ENCODE measurements around the gene ATP8A2. TPM values are rescaled to one million over a fixed set of nuclear protein-coding genes. Genes with fewer than 3 reads are reported as not detected.

The ATP8A2 gene
- total RNA-seq, 1 experiment from 2014 or later: not detected

DNA sequence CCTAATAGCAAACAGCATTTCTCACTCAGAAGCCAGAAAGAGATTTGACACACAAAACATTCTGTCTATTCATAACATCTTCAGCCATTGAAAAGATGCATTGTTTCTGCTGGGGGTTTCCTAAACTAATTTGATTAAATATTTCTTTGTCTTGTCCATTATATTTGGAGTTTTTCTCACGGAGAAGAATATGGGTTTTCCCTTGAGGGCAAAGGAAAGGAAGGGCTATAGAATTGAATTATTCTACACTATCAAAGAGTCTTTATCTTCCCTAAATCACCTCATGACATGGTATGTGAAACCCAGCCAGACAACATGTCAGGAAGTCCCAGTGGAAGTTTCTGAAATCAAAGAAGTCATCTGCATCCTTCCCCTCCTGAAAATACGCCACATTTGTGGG lies 493.6 kb downstream of the ATP8A2 start:
- no peak for DNase-seq
- Histone ChIP-seq H3K9me3 (no peaks in the 10 kb centered on the region), H3K36me3 (no peaks in the 10 kb centered on the region), H3K27me3 (no peaks in the 10 kb centered on the region), H3K4me3 (no peak overlapping the region)

DNA sequence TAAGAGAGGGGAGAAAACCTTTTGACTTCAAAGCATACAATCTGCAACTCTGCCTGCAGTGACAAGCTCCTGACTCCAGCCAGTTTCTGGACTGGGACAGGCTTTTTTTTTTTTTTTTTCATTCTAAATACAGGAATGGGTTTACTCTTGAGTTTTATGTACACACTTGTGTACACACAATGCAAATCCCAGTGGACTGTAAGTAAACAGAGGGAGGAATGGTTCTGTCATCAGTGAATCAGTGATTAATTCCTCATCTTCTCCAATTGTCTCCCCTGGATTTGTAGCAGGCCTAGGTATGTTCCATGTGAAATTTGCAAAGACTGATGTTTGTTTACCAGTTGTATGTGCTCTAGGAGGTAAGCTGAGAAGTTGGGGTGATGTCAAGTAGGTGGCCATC lies 495.3 kb downstream of the ATP8A2 start:
- no peaks in the 10 kb centered on the region for H3K27me3 ChIP-seq
- no peaks in the 10 kb centered on the region for H3K9me3 ChIP-seq
- H3K4me3 ChIP-seq: no peak overlapping the region
- DNase-seq: no peak
- H3K36me3 ChIP-seq: no peaks in the 10 kb centered on the region

DNA sequence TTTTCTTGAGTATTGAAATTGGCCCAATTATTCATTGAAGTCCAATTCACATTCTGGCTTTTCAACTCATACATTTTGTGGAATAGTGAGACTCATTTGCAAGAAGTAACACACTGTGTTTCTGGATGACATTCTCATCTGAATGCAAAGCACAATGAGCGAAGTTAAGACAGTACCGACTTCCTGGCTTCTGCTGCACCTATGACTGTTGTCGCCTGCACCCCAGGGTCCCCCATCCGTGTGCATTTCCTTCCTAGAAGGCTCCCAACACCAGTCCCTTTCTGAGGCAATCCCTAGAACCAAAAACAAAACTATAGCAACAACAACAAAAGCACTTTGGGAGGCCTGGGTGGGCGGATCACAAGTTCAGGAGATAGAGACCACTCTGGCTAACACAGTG lies 496.7 kb downstream of the ATP8A2 start:
- Histone ChIP-seq H3K27me3 (no peaks in the 10 kb centered on the region), H3K9me3 (no peaks in the 10 kb centered on the region), H3K4me3 (no peak overlapping the region), H3K36me3 (no peaks in the 10 kb centered on the region)
- DNase-seq: no peak

DNA sequence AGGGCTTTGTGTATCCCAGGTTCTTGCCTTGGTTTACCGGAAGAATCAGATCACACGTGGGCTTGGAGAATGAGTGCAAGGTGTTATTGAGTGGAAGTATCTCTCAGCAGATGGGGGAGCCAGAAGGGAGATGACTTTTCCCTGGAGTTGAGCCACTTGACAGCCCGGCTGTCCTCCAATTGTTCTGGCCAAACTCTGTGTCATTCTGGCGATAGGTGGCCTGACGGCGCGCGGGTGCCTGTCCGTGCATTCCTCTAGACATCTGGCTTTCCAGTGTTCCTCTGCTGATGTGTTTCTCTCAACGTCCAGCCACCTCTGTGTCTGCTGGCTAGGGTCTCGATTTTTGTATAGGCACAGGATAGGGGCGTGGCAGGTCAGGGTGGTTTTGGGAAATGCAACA lies 498.2 kb downstream of the ATP8A2 start:
- Histone ChIP-seq H3K9me3 (no peaks in the 10 kb centered on the region), H3K4me3 (no peak overlapping the region), H3K27me3 (no peaks in the 10 kb centered on the region), H3K36me3 (no peaks in the 10 kb centered on the region)
- no peak for DNase-seq

DNA sequence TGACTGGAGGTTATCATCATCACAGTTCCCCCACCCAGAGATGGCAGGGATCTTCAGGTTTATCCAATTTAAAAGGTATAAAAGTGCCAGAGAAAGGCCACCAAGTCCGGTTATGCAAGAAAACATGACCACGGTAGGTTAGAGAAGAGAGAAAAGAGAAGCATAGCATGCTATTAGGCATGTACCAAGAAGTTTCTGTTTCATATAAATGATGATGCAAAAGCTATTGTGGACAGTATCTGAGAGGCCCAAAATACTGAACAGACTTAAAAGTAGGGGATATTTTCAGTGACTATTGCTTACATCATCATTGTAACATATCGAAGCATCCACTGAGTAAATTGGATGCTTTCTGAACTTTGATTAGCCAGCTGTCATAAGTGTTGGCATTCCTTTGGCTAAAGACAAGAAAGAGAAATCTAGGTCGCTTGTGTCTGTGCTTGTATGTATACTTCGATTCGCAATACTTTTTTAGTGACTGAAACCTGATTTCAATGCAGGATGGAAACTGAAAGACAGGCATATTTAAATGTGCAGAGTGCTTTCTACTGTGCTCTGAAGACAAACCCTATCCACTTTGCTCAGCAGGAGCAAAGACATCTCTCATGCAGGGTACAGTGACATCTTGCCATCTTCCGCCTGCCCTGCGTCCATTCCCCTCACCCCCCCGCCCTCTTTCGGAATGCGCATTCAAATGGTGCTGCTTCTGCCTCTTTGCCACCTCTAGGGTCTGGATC lies 499.8 kb downstream of the ATP8A2 start:
- DNase-seq: no peak

DNA sequence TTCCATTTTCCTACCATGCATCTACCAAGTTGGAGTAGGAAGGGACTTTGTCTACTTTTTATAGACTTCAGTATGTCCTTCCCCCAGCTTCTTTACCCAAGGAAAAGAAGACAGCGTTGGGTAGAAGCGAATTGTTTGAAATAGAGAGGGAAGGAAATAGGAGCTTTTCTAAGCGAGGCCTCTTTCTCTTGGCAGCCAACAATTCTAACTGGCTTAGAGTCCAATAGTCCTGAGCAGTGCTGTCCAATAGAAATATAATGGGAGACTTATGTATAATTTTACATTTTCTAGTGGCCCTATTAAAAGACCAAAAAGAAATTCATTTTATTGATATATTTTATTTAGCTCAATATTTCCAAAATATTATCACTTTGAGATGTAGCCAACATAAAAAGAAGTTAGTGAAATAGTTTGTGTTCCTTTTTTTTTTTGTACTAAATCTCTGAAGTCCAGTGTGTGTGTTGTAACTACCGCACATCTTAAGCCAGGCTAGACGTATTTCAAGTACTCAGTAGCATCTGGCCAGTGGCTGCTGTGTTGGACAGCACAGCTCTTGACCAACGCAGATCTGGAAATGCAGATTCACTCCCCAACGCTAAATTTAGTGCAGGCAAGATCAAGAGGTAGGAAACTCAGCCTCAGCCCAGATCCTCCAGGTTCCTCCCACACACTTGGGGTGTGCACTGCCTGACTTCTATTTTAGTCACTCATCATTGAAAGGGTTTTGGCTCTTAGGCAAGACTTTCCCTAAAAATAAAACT lies 500.9 kb downstream of the ATP8A2 start:
- H3K27me3 ChIP-seq: no peaks in the 10 kb centered on the region
- H3K9me3 ChIP-seq: no peaks in the 10 kb centered on the region
- H3K4me3 ChIP-seq: no peak overlapping the region
- no peaks in the 10 kb centered on the region for H3K36me3 ChIP-seq
- DNase-seq: no peak

More for the DNA sequence above, 499.8 kb downstream of the ATP8A2 start:
- no peaks in the 10 kb centered on the region for H3K9me3 ChIP-seq
- no peaks in the 10 kb centered on the region for H3K36me3 ChIP-seq
- no peaks in the 10 kb centered on the region for H3K27me3 ChIP-seq
- H3K4me3 ChIP-seq: no peak overlapping the region

DNA sequence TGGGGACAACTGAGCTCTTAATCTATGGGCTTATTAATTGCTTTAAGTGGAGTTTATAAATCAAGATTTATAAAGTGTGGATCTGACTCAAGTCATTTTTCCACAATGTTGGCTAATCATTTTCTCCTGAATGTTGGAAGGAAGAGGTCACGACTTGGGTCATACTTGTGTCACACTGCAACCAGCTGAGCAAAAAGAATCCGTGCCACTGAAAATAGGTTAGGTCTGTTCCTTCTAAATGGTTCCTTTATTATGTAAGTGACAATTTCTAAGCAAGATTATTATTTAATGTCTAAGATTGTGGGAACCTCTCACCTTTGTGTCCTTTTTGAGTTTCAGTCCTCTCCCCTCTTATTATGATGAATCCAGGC lies 501.5 kb downstream of the ATP8A2 start:
- Histone ChIP-seq H3K36me3 (no peaks in the 10 kb centered on the region), H3K9me3 (no peaks in the 10 kb centered on the region), H3K4me3 (no peak overlapping the region), H3K27me3 (no peaks in the 10 kb centered on the region)
- DNase-seq: no peak

DNA sequence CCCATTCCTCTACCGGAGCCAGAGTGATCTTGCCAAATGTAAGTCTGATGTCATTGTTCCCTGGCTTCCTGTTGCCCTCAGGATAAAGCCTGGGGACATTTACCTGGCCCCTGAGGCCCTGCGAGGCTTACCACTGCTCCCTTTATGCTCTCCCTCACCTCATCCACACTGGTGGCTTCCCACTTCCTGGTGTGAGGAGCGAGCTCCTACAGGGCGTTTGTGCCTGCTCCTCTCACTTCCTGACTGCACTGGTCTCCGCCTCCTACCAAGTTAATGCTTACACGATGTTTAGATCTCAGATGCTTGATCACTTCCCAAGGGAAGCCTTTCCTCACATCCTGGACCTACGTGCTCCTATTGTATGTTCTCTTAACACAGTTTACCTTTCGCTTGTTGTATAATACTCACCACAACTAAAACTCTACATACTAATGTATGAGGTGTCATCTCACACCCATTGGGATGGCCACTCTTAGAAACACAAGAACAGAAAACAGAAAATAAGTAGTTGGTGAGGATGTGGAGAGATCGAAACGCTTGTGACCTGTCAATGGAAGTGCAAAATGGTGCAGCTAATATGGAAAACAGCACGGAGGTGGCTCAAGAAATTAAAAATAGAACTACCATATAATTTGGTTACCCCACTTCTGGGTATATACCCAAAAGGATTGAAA lies 502.4 kb downstream of the ATP8A2 start:
- no peak overlapping the region for H3K4me3 ChIP-seq
- no peaks in the 10 kb centered on the region for H3K27me3 ChIP-seq
- no peaks in the 10 kb centered on the region for H3K9me3 ChIP-seq
- DNase-seq: no peak
- no peaks in the 10 kb centered on the region for H3K36me3 ChIP-seq

DNA sequence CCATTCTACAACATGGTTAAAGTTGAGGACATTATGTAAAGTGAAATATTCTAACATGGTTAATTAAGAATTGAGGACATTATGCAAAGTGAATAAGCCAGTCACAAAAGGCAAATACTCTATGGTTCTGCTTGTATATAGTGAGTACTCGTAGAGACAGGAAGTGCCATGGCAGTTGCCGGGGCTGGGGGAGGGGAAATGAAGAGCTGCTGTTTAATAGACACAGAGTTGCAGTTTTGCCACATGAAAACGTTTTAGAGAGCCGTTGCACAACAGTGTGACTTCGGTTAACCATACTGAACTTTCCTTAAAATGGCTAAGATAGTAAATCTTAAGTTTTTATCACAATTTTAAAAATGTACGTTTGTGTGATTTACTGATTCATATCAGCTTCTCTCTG lies 503.1 kb downstream of the ATP8A2 start:
- no peaks in the 10 kb centered on the region for H3K9me3 ChIP-seq
- no peak overlapping the region for H3K4me3 ChIP-seq
- no peaks in the 10 kb centered on the region for H3K36me3 ChIP-seq
- H3K27me3 ChIP-seq: no peaks in the 10 kb centered on the region
- DNase-seq: no peak

DNA sequence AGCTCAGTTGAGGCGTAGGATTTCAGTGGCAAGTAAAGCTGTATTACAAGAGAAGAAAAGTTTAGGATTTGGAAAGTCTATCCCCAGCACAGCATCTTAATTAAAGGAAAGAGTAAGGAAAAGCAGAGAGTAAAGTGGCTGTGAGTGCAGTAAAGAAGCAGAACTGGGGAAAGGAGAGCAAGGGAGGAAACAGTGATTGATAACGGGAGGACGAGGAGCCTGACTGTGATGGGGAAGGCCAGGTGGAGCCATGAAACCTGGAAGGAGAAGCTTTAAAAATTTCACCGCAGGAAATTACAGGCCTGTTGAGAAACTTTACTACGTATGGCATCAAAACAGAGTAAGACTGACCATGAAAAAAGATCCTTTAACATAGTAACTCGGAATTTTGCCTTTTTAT lies 504.5 kb downstream of the ATP8A2 start:
- Histone ChIP-seq H3K4me3 (no peak overlapping the region), H3K27me3 (no peaks in the 10 kb centered on the region), H3K9me3 (no peaks in the 10 kb centered on the region), H3K36me3 (no peaks in the 10 kb centered on the region)
- DNase-seq: no peak

DNA sequence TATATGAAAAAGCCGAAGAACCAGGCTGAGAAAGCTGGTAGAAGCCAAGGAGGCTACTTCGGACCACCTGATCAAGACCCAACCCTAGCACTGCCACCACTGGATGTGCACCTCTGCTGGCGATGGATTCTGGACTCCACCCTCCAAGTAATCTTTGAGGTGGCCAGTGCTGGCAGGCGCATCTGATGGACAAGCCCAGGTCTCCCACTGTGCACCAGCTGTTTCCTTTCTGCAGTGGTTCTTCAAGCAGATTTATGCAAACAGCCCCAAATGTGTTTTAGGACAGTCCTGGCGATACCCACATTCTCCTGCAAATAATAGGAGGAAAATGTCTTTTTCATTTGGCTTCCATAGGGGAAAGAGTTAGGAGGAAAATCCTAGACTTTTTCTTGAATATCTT lies 507.7 kb downstream of the ATP8A2 start:
- no peaks in the 10 kb centered on the region for H3K9me3 ChIP-seq
- no peaks in the 10 kb centered on the region for H3K27me3 ChIP-seq
- no peak overlapping the region for H3K4me3 ChIP-seq
- DNase-seq: no peak
- H3K36me3 ChIP-seq: no peaks in the 10 kb centered on the region

DNA sequence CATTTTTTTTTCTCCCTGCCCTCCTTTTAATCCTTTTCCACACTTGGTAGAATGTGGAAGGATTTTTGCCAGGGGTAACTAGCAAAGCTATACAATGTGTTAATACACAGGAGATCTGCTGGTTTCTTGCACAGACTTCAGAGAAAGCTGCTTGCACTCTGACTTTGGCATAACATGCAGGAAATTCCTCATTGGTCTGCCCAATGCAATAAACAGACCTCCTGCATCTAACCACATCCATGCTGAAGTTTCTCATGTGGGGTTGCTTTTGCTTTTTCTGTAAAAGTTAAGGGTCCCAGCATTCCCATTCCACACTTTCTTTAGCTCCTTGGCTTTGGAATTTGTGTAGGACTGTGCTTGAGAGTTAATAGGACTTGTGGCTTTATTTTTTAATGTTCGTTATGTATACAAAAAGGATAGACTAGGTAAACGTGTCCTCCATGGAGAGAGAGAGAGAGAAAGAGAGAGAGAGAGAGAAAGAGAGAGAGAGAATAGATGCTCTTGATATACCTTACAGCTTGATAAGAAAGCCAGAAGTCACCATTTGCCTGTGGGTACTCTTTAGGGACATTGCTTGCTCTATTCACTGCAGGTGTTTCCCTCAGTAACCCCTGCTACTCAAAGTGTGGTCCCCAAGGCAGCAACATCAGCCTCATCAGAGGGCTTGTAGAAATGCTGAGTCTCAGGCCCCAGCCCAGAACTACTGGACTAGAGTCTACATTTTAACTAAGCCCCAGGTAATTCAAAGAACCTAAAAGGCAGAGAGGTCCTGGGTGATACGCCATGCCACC lies 509.6 kb downstream of the ATP8A2 start:
- Histone ChIP-seq H3K36me3 (no peaks in the 10 kb centered on the region), H3K4me3 (no peak overlapping the region), H3K9me3 (no peaks in the 10 kb centered on the region), H3K27me3 (no peaks in the 10 kb centered on the region)
- DNase-seq: no peak

DNA sequence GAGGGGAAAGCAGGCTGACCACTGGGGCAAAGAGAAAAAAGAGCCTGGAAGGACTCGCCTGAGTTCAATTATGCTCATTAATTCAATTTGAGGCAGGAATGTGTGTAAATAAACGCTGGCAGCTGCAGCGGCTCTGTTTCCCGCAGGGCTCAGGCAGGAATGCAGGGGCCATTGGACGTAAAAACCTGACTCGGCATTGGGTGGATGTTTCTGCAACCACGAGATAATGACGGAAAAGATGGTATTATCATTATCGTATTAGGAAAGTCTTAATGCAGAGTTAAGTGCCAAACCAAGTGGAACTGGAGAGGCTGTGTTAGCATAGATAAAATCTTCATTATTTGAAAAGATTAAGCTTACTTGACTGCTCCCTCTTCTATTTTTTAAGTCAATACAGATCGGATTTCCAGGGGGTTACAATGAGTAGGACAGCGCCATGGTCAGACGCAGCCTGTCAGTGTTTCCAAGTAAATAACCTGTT lies 510.2 kb downstream of the ATP8A2 start:
- Histone ChIP-seq H3K36me3 (no peaks in the 10 kb centered on the region), H3K4me3 (no peak overlapping the region), H3K9me3 (no peaks in the 10 kb centered on the region), H3K27me3 (no peaks in the 10 kb centered on the region)
- DNase-seq: no peak

DNA sequence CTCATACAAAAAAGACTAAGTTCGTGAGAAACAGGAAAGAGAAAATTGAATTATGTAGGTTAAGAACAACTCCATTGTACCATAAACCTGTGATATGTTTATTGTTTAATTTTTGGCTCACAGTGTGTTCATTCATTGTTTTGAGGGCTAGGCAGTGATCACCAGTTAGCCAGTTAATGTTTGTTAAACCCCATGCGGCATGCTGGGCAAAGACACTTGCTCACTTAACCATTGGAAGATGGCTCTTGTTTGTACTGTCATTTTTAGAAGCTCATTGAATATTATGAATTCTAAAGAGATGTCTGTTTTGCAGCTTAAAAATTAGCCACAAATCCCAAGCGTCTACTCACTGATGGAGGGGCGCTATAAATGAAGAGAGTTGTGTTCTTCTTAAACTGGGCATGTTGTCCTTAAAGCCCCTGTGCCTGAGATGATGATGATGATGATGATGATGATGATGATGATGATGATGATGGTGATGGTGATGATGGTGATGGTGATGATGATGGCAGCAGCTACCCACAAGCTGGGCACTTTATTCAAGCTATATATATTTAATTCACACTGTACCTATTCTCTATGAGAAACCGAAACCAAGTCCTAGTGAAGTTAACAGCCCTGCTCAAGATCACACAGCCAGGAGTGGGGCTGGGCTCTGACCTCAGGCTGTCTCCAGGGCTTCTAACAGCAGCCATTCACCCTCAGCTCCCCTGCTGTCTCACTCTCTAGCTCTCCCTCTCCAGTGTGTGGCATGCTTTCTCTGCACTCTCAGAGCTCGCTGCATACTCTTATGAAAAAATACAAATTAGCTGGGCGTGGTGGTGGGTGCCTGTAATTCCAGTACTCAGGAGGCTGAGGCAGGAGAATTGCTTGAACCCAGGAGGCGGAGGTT lies 510.9 kb downstream of the ATP8A2 start:
- H3K9me3 ChIP-seq: no peaks in the 10 kb centered on the region
- H3K36me3 ChIP-seq: no peaks in the 10 kb centered on the region
- DNase-seq: no peak
- H3K27me3 ChIP-seq: no peaks in the 10 kb centered on the region
- H3K4me3 ChIP-seq: no peak overlapping the region

DNA sequence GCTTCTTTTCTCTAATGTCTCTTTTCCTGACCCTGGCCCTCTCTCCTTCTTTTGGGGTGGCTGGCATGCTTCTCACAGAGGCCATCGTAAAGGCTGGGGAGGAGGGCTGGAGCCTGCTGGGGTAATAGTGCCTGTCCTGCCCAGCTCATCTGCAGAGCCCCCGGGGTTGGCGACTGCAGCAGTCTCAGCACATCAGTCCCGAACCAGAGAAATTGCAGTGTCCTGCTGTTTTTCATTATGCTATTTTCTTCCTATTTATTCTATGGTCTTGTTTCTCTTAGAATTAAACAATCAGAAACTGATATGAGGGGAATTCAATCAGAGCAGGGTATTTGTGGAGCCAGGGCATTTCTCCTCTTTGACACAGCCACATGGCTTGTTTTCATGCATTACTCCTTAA lies 513.6 kb downstream of the ATP8A2 start:
- DNase-seq: no peak
- Histone ChIP-seq H3K4me3 (no peak overlapping the region), H3K36me3 (no peaks in the 10 kb centered on the region), H3K27me3 (no peaks in the 10 kb centered on the region), H3K9me3 (no peaks in the 10 kb centered on the region)

Data from MG63 (cell line).